ENCODE results near the gene MCF2L2.

GRCh38 chr3:183372911-183373310 lies 55.5 kb downstream of the MCF2L2 start:
- TF ChIP-seq EZH2 (IDR thresholded peaks at IDR 0.05; ENCODE audit: borderline replicate concordance, insufficient read depth, low read length, poor library complexity, severe bottlenecking) (no peak), CTCF (IDR thresholded peaks at IDR 0.05; ENCODE audit: poor library complexity, severe bottlenecking) (no peak)
